Tibial nerve (tissue), 4 donors: ENCODE measurements around the gene GSX2. TPM values are rescaled to one million over a fixed set of nuclear protein-coding genes. Genes with fewer than 3 reads are reported as not detected.
"Not testable (repeated sequence)": the region's sequence is repeated elsewhere in the genome, so short reads cannot be mapped to it uniquely, and the experiment has no call there.

Experiments
- DNase-seq, 2 donors: peaks; one replicate each; pipeline ENCODE4 v3.0.0-alpha.2; 2019; ENCODE audit warnings: low spot score in 2 of 2
- H3K27ac ChIP-seq, 4 donors: fragments of 200-600 bp; sonication (generic) in 3 of 4; one replicate each; pipeline ENCODE4 v1.5.1; 2017 to 2019; ENCODE audit warnings: mild to moderate bottlenecking in 1 of 4
- H3K27me3 ChIP-seq, 2 donors: fragments of 200-600 bp; sonication (generic) in 1 of 2; one replicate each; pipeline versions ENCODE4 v1.5.1 to v1.6.0; 2017 to 2019
- H3K36me3 ChIP-seq, 3 donors: fragments of 200-600 bp; sonication (generic); one replicate each; pipeline ENCODE4 v1.5.1; 2018 to 2019
- H3K4me1 ChIP-seq, 4 donors: fragments of 200-600 bp; sonication (generic) in 3 of 4; one replicate each; pipeline ENCODE4 v1.5.1; 2017 to 2019
- H3K4me3 ChIP-seq, 4 donors: fragments of 200-600 bp; sonication (generic) in 3 of 4; one replicate each; pipeline ENCODE4 v1.5.1; 2017 to 2019; ENCODE audit warnings: mild to moderate bottlenecking in 1 of 4, moderate library complexity in 1 of 4
- H3K9me3 ChIP-seq, 4 donors: fragments of 200-600 bp; sonication (generic) in 3 of 4; one replicate each; pipeline ENCODE4 v1.5.1; 2017 to 2019
- CTCF ChIP-seq, 5 experiments: fragments of 200-600 bp in 3 of 5; fragments of 450-650 bp in 2 of 5; sonication (generic) in 3 of 5; IDR thresholded peaks; one replicate each; pipeline ENCODE4 v1.5.1; 2016 to 2019; ENCODE audit warnings: antibody characterized with exemption in 5 of 5, mild to moderate bottlenecking in 3 of 5, moderate library complexity in 2 of 5
- EP300 ChIP-seq, 2 donors: sonication (generic); formaldehyde crosslinking; IDR thresholded peaks; one replicate each; pipeline ENCODE4 v1.6.1; 2017; ENCODE audit warnings: antibody characterized with exemption in 2 of 2, mild to moderate bottlenecking in 1 of 2
- POLR2A ChIP-seq, 2 donors: fragments of 450-650 bp; IDR thresholded peaks; one replicate each; pipeline ENCODE4 v1.6.1; 2017; ENCODE audit warnings: antibody characterized with exemption in 2 of 2, mild to moderate bottlenecking in 2 of 2, moderate library complexity in 2 of 2
- WGBS, 2 donors: methylation state at CpG; one replicate each; pipeline ENCODE4 v1.1.5; 2018; 5-methylcytosine and 5-hydroxymethylcytosine counted together
- total RNA-seq, 4 donors: library from RNA; depleted of rRNA; stranded (reverse); fragments of >200 nt; gene quantifications; one replicate each; pipeline ENCODE4 v1.1.0, GENCODE V29; 2016

Gene GSX2
- total RNA-seq, 4 donors from 2014 or later = 3.3 to 4.4 TPM; not detected in 2

GRCh38 chr4:54103190-54103574 lies 3.2 kb downstream of the GSX2 start:
- H3K4me3 ChIP-seq = peak overlapping the region in 1 of 4 donors; percentile 21
- H3K27ac ChIP-seq = no peak overlapping the region
- DNase-seq = no peak
- peaks cover 0 to 98% of the 10 kb centered on the region in 2 donors for H3K27me3 ChIP-seq
- WGBS, 2 donors = 20% methylated on average over 8 of the region's 8 CpGs
- H3K4me1 ChIP-seq = peaks cover 0 to 64% (median 33%) of the 10 kb centered on the region in 4 donors
- TF ChIP-seq EP300 (IDR thresholded peaks at IDR 0.05) (no peak), CTCF (IDR thresholded peaks at IDR 0.05) (no peak), POLR2A (IDR thresholded peaks at IDR 0.05) (no peak)
- H3K9me3 ChIP-seq = no peaks in the 10 kb centered on the region
- no peaks in the 10 kb centered on the region for H3K36me3 ChIP-seq

- TF ChIP-seq EP300 (IDR thresholded peaks at IDR 0.05) (no peak), POLR2A (IDR thresholded peaks at IDR 0.05) (no peak), CTCF (IDR thresholded peaks at IDR 0.05) (no peak)
- Histone ChIP-seq H3K27ac (no peak overlapping the region), H3K27me3 (peaks cover 0 to 98% of the 10 kb centered on the region in 2 donors), H3K36me3 (no peaks in the 10 kb centered on the region), H3K4me3 (no peak overlapping the region), H3K4me1 (peaks cover 0 to 65% (median 36%) of the 10 kb centered on the region in 4 donors), H3K9me3 (no peaks in the 10 kb centered on the region)
- WGBS, 2 donors = 90 to 91% methylated on average over 1 of the region's 1 CpG
- no peak for DNase-seq
These were observed 4.9 kb downstream of the GSX2 start for GRCh38 chr4:54104907-54105306.

GRCh38 chr4:54107951-54108748 lies 8.2 kb downstream of the GSX2 start:
- Histone ChIP-seq H3K27ac (no peak overlapping the region), H3K4me3 (no peak overlapping the region), H3K9me3 (no peaks in the 10 kb centered on the region), H3K27me3 (peaks cover 0 to 95% of the 10 kb centered on the region in 2 donors), H3K4me1 (peaks cover 0 to 39% (median 20%) of the 10 kb centered on the region in 4 donors), H3K36me3 (no peaks in the 10 kb centered on the region)
- DNase-seq = no peak
- WGBS, 2 donors = 15 to 19% methylated on average over 21 to 22 of the region's 22 CpGs
- TF ChIP-seq CTCF (IDR thresholded peaks at IDR 0.05) (no peak), EP300 (IDR thresholded peaks at IDR 0.05) (no peak), POLR2A (IDR thresholded peaks at IDR 0.05) (no peak)

- Histone ChIP-seq H3K27me3 (peaks cover 0 to 89% of the 10 kb centered on the region in 2 donors), H3K9me3 (no peaks in the 10 kb centered on the region), H3K27ac (no peak overlapping the region), H3K4me1 (peaks cover 0 to 26% (median 11%) of the 10 kb centered on the region in 4 donors), H3K36me3 (no peaks in the 10 kb centered on the region), H3K4me3 (peak overlapping the region in 3 of 4 donors; percentile 4 to 30 (median 8))
- DNase-seq = no peak
- TF ChIP-seq EP300 (IDR thresholded peaks at IDR 0.05) (no peak), CTCF (IDR thresholded peaks at IDR 0.05) (no peak), POLR2A (IDR thresholded peaks at IDR 0.05) (no peak)
- 5 to 6% methylated on average over 39 to 44 of the region's 51 CpGs for WGBS, 2 donors
These were observed 9.5 kb downstream of the GSX2 start for GRCh38 chr4:54109241-54110018.

- Histone ChIP-seq H3K27ac (no peak overlapping the region), H3K27me3 (peaks cover 0 to 83% of the 10 kb centered on the region in 2 donors), H3K36me3 (no peaks in the 10 kb centered on the region), H3K4me1 (peaks cover 0 to 24% (median 11%) of the 10 kb centered on the region in 4 donors), H3K9me3 (no peaks in the 10 kb centered on the region), H3K4me3 (peak overlapping the region in 2 of 4 donors; percentile 8 to 30)
- TF ChIP-seq POLR2A (IDR thresholded peaks at IDR 0.05) (no peak), CTCF (IDR thresholded peaks at IDR 0.05) (no peak), EP300 (IDR thresholded peaks at IDR 0.05) (no peak)
- 13% methylated on average over 10 of the region's 10 CpGs for WGBS, 2 donors
- DNase-seq = no peak
These were observed 10.1 kb downstream of the GSX2 start for GRCh38 chr4:54110019-54110416.

- not testable (repeated sequence) for H3K27ac ChIP-seq, H3K9me3 ChIP-seq, DNase-seq, H3K4me3 ChIP-seq, H3K36me3 ChIP-seq
- 89 to 92% methylated on average over 1 of the region's 1 CpG for WGBS, 2 donors
- Histone ChIP-seq H3K27me3 (peaks cover 0 to 53% of the 10 kb centered on the region in 2 donors), H3K4me1 (peaks cover 0 to 21% (median 11%) of the 10 kb centered on the region in 4 donors)
These were observed 13.2 kb downstream of the GSX2 start for GRCh38 chr4:54113206-54113605.

GRCh38 chr4:54116246-54116645 lies 16.3 kb downstream of the GSX2 start:
- 90 to 92% methylated on average over 6 of the region's 6 CpGs for WGBS, 2 donors
- not testable (repeated sequence) for H3K4me1 ChIP-seq, H3K9me3 ChIP-seq, H3K27ac ChIP-seq, DNase-seq, H3K4me3 ChIP-seq, H3K36me3 ChIP-seq
- peaks cover 0 to 23% of the 10 kb centered on the region in 2 donors for H3K27me3 ChIP-seq
